Measurements from ENCODE around the gene CHPF2.
A peak's percentile ranks its signal among the peaks of the same experiment; 100 is the strongest.

Gene CHPF2

GRCh38 chr7:151265351-151265931 lies 33.2 kb downstream of the CHPF2 start:
- DNase-seq (ENCODE audit: low read depth in 2 of 2), result no peak

- no peak for DNase-seq (ENCODE audit: low read depth in 2 of 2)
Measured at GRCh38 chr7:151269511-151269910, 37.2 kb downstream of the CHPF2 start.

- DNase-seq (ENCODE audit: low read depth in 2 of 2), result no peak
Measured at GRCh38 chr7:151271699-151272355, 39.5 kb downstream of the CHPF2 start.

GRCh38 chr7:151272405-151272804 lies 40.1 kb downstream of the CHPF2 start:
- DNase-seq (ENCODE audit: low read depth in 2 of 2), result no peak

GRCh38 chr7:151272877-151273276 lies 40.6 kb downstream of the CHPF2 start:
- no peak for DNase-seq (ENCODE audit: low read depth in 2 of 2)

- no peak for DNase-seq (ENCODE audit: low read depth in 2 of 2)
Measured at GRCh38 chr7:151273651-151274390, 41.5 kb downstream of the CHPF2 start.

GRCh38 chr7:151274396-151274795 lies 42.1 kb downstream of the CHPF2 start:
- no peak for DNase-seq (ENCODE audit: low read depth in 2 of 2)

GRCh38 chr7:151274936-151275812 lies 42.9 kb downstream of the CHPF2 start:
- no peak for DNase-seq (ENCODE audit: low read depth in 2 of 2)

- no peak for DNase-seq (ENCODE audit: low read depth in 2 of 2)
Measured at GRCh38 chr7:151275813-151276577, 43.7 kb downstream of the CHPF2 start.

- DNase-seq (ENCODE audit: low read depth in 2 of 2), result peak; percentile 16 to 31
Measured at GRCh38 chr7:151276666-151277590, 44.6 kb downstream of the CHPF2 start.

GRCh38 chr7:151277631-151278030 lies 45.3 kb downstream of the CHPF2 start:
- no peak for DNase-seq (ENCODE audit: low read depth in 2 of 2)

GRCh38 chr7:151278949-151279348 lies 46.7 kb downstream of the CHPF2 start:
- no peak for DNase-seq (ENCODE audit: low read depth in 2 of 2)

GRCh38 chr7:151279868-151280267 lies 47.6 kb downstream of the CHPF2 start:
- DNase-seq (ENCODE audit: low read depth in 2 of 2), result no peak

- no peak for DNase-seq (ENCODE audit: low read depth in 2 of 2)
Measured at GRCh38 chr7:151280388-151281019, 48.2 kb downstream of the CHPF2 start.

GRCh38 chr7:151281686-151282085 lies 49.4 kb downstream of the CHPF2 start:
- DNase-seq (ENCODE audit: low read depth in 2 of 2), result no peak

GRCh38 chr7:151282111-151282510 lies 49.8 kb downstream of the CHPF2 start:
- no peak for DNase-seq (ENCODE audit: low read depth in 2 of 2)

- DNase-seq (ENCODE audit: low read depth in 2 of 2), result no peak
Measured at GRCh38 chr7:151283302-151283701, 51.0 kb downstream of the CHPF2 start.

GRCh38 chr7:151286148-151286547 lies 53.9 kb downstream of the CHPF2 start:
- no peak for DNase-seq (ENCODE audit: low read depth in 2 of 2)

Data from fibroblast of skin of left quadriceps (primary cell).